Cardiac ventricle fibroblast (primary cell): ENCODE data around the gene NAT14. TPM values are rescaled to one million over a fixed set of nuclear protein-coding genes. Genes with fewer than 3 reads are reported as not detected.

ENCODE experiments used
- total RNA-seq: library from RNA; depleted of rRNA; stranded (reverse); fragments of >200 nt; gene quantifications from 2 replicates; pipeline ENCODE4 v1.2.3, GENCODE V29; 2015

NAT14 gene, protein sequence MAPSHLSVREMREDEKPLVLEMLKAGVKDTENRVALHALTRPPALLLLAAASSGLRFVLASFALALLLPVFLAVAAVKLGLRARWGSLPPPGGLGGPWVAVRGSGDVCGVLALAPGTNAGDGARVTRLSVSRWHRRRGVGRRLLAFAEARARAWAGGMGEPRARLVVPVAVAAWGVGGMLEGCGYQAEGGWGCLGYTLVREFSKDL
- 4.2 and 11.4 TPM in 2 replicates for total RNA-seq

DNA sequence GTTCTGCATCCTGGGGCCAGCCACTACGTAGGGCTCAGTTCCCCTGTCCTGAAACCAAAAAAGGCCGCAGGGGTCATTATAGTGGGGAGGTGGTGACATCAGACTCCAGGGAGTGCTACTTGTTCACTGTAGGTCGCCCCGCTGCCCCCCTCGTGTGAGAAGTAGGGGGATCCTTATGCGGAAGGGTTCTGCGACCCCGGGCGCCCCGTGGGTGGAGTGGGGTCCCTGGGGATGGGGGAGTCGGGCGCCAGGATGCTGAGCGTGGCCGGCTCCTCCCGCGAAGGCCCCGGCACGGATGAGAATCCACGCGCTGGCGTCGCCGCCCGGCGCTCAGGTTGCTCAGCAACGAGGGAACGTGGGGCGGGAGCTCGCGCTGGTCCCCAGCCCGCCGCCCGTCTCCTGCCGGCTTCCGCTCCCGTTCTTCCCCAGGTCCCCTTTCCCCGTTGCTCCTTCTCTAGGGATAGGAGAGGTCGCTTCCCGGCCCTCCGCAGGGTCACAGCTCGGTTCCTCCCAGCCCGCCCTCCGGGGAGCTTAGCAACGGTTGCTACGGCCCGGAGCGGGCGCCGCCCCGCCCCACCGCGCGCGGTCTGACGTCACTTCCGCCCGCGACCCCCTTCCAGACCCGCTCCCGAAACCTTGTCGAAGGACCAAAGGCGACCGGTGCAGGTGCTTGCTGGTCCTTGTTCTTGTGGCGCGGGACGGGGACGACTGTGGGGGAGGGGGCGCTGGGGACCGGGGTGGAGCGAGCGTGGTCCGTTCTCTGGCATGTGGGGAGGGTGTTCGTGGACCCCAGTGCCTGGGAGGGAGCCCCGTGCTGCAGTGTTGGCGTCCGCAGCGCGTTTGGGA, at the start of gene NAT14:
TSS of gene NAT14 (plus strand) at position 596 of the 846 bp plus-strand sequence. CDS start 521 bp downstream, outside the sequence.

GRCh38 chr19:55443045-55443823, 41.8 kb upstream of the NAT14 start, which contains the start of gene SHISA7:
SHISA7 (minus strand) TSS chr19:55443300; CDS start chr19:55442863, 437 bp downstream.

GRCh38 chr19:55461259-55461973, 23.6 kb upstream of the NAT14 start, which contains the start of gene ISOC2:
ISOC2 (minus strand) TSS chr19:55461642; CDS start chr19:55456486, 5,156 bp downstream.

DNA sequence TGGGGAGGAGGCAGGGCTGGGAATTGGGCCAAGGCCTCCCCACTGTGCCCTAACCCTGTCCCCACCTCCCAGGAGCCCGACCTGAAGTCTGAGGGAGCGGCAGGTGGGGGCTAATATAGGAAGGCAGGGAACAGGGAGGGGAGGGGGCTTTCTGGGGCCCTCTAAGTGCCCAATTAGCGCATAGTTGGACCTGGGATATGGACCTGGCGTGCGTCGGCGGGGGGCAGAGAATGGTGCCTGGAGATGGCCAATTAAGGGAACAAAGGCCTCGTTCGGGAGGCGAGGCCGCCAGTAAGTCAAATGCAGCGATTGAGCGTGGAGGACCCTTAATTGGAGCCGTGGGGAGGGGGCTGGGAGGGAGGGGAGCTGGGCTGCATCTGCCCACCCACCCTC, 20.3 kb upstream of the NAT14 start, which contains the start of gene C19orf85:
TSS of gene C19orf85 (minus strand) at position 90 of the 393 bp plus-strand sequence. CDS start 197 bp downstream, outside the sequence.

DNA sequence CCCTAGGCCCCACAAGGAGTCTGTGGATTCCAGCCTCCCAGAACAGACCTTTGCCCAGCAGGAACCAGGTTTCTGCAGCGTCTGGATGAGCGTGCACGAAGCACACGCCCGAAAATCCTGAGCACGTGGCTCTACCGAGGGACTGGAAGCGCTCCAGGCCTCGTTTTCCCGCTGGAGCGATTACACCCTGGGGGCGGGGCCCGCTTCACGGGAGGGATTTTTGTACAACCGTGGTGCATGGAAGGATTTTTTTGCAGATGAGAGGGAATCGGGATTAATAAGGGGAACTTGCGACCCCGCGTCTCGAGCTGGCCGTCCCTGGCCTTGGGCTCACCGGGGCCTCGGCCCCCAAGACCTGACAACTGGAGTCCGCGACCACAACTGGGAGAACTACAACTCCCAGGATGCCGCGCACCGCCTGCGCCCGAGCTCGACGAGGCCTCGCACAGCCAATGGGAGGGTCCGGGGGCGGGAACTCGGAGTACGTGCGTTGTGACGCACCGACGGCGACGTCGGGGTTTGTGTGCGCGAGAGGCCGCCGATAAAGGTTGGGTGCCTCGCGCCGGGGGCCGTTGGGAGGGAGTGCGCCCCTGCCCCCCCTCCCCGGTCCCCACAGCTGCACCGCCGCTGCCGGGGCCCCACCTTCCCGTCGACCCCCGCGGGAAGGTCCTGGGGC, 8.8 kb upstream of the NAT14 start, which contains the start of gene ZNF628:
TSS of gene ZNF628 (plus strand) at position 518 of the 676 bp plus-strand sequence. CDS start 3,294 bp downstream, outside the sequence.

GRCh38 chr19:55487924-55488687, 3.1 kb downstream of the NAT14 start, which contains the start of gene SSC5D:
SSC5D (plus strand) TSS chr19:55488436; CDS start chr19:55488590, 154 bp downstream.

Other genes with a start within 250 kb of the NAT14 start
- 36.8 and 38.3 TPM in 2 replicates for gene PPP6R1, start 226.2 kb upstream of the NAT14 start, total RNA-seq
- gene HSPBP1, start 205.1 kb upstream of the NAT14 start, total RNA-seq = 23.6 and 31.0 TPM in 2 replicates
- 0.94 and 4.6 TPM in 2 replicates for gene BRSK1, start 201.2 kb upstream of the NAT14 start, total RNA-seq
- not detected in 2 replicates for gene TMEM150B, start 159.8 kb upstream of the NAT14 start, total RNA-seq
- gene KMT5C, start 145.3 kb upstream of the NAT14 start, total RNA-seq = 4.2 and 8.7 TPM in 2 replicates
- gene COX6B2, start 130.5 kb upstream of the NAT14 start, total RNA-seq = not detected in 2 replicates
- gene GARIN5B, start 121.9 kb upstream of the NAT14 start, total RNA-seq = not detected in 2 replicates
- gene IL11, start 114.7 kb upstream of the NAT14 start, total RNA-seq = 0.15 and 0.31 TPM in 2 replicates
- gene TMEM190, start 108.4 kb upstream of the NAT14 start, total RNA-seq = not detected in 2 replicates
- gene TMEM238, start 100.9 kb upstream of the NAT14 start, total RNA-seq = 0.19 and 0.83 TPM in 2 replicates
- 656 and 731 TPM in 2 replicates for gene RPL28, start 99.3 kb upstream of the NAT14 start, total RNA-seq
- 22.0 and 33.7 TPM in 2 replicates for gene UBE2S, start 77.4 kb upstream of the NAT14 start, total RNA-seq
- gene SHISA7, start 41.9 kb upstream of the NAT14 start, total RNA-seq = not detected in 2 replicates
- 84.9 and 94.9 TPM in 2 replicates for gene ISOC2, start 23.5 kb upstream of the NAT14 start, total RNA-seq
- gene C19orf85, start 20.4 kb upstream of the NAT14 start, total RNA-seq = not detected in 2 replicates
- gene ZNF628, start 8.6 kb upstream of the NAT14 start, total RNA-seq = 5.8 and 8.5 TPM in 2 replicates
- gene SSC5D, start 3.2 kb downstream of the NAT14 start, total RNA-seq = 70.0 and 81.2 TPM in 2 replicates
- gene SBK2, start 51.9 kb downstream of the NAT14 start, total RNA-seq = not detected in 2 replicates
- not detected in 2 replicates for gene SBK3, start 60.4 kb downstream of the NAT14 start, total RNA-seq
- gene ZNF579, start 95.7 kb downstream of the NAT14 start, total RNA-seq = 6.3 and 6.6 TPM in 2 replicates
- gene FIZ1, start 114.3 kb downstream of the NAT14 start, total RNA-seq = 4.9 and 7.0 TPM in 2 replicates
- 17.9 and 21.6 TPM in 2 replicates for gene ZNF524, start 115.1 kb downstream of the NAT14 start, total RNA-seq
- gene ZNF865, start 120.5 kb downstream of the NAT14 start, total RNA-seq = 6.8 and 7.6 TPM in 2 replicates
- 2.1 and 4.0 TPM in 2 replicates for gene ZNF784, start 139.4 kb downstream of the NAT14 start, total RNA-seq
- 16.3 and 17.3 TPM in 2 replicates for gene ZNF580, start 155.8 kb downstream of the NAT14 start, total RNA-seq
- 37.1 and 44.1 TPM in 2 replicates for gene ZNF581, start 158.5 kb downstream of the NAT14 start, total RNA-seq
- gene CCDC106, start 163.0 kb downstream of the NAT14 start, total RNA-seq = 14.9 and 17.8 TPM in 2 replicates
- 86.1 and 111 TPM in 2 replicates for gene U2AF2, start 169.8 kb downstream of the NAT14 start, total RNA-seq
- 164 and 197 TPM in 2 replicates for gene EPN1, start 190.0 kb downstream of the NAT14 start, total RNA-seq